HepG2 (cell line): Measurements from ENCODE around the gene GTF2A1. TPM values are rescaled to one million over a fixed set of nuclear protein-coding genes. Genes with fewer than 3 reads are reported as not detected.
A peak's percentile ranks its signal among the peaks of the same experiment; 100 is the strongest.

Source experiments
- ATRX ChIP-seq: sonication (generic); formaldehyde crosslinking; IDR thresholded peaks from 2 replicates; pipeline ENCODE4 v1.4.0; 2020; ENCODE audit warnings: missing genetic modification reagents, borderline replicate concordance
- FOXA1 ChIP-seq, 2 experiments: fragments of 450-650 bp in 1 of 2; sonication (generic) in 1 of 2; formaldehyde crosslinking in 1 of 2; IDR thresholded peaks; 2 replicates each; pipeline versions ENCODE4 v1.4.0 to v1.6.1; 2016 to 2020; ENCODE audit warnings: missing genetic modification reagents in 1 of 2
- HNRNPUL1 ChIP-seq: fragments of 200-400 bp; formaldehyde crosslinking; IDR thresholded peaks from 2 replicates; pipeline ENCODE4 v1.6.1; 2017; ENCODE audit warnings: low read depth, mild to moderate bottlenecking, low read length, moderate library complexity
- JUND ChIP-seq: sonication (generic); formaldehyde crosslinking; IDR thresholded peaks from 2 replicates; pipeline ENCODE4 v1.8.0; 2022; ENCODE audit warnings: mild to moderate bottlenecking, missing genetic modification reagents
- MXD4 ChIP-seq: IDR thresholded peaks from 2 replicates; pipeline ENCODE4 v1.6.1; 2016; ENCODE audit warnings: mild to moderate bottlenecking, missing biosample characterization, missing genetic modification reagents
- NFRKB ChIP-seq: fragments of 450-650 bp; IDR thresholded peaks from 2 replicates; pipeline ENCODE4 v1.6.1; 2017
- PCBP2 ChIP-seq: fragments of 200-400 bp; formaldehyde crosslinking; optimal IDR thresholded peaks from 2 replicates; pipeline ENCODE3; 2018; ENCODE audit warnings: low read length, low read depth; ENCODE audit not compliant: poor library complexity, severe bottlenecking
- PHF5A ChIP-seq: IDR thresholded peaks from one replicate; pipeline ENCODE4 v1.6.1; 2018; ENCODE audit warnings: low read depth, missing genetic modification reagents; ENCODE audit not compliant: unreplicated experiment
- SATB2 ChIP-seq: sonication (generic); formaldehyde crosslinking; IDR thresholded peaks from 2 replicates; pipeline ENCODE4 v1.5.0; 2020; ENCODE audit warnings: missing genetic modification reagents
- ZBTB38 ChIP-seq: sonication (generic); formaldehyde crosslinking; IDR thresholded peaks from 2 replicates; pipeline ENCODE4 v1.5.1; 2020; ENCODE audit warnings: mild to moderate bottlenecking, missing genetic modification reagents
- ZNF180 ChIP-seq: sonication (generic); formaldehyde crosslinking; IDR thresholded peaks from 2 replicates; pipeline ENCODE4 v1.4.0; 2020; ENCODE audit warnings: low read depth, missing genetic modification reagents, borderline replicate concordance
- ZNF543 ChIP-seq: sonication (generic); formaldehyde crosslinking; IDR thresholded peaks from 2 replicates; pipeline ENCODE4 v1.4.0; 2020; ENCODE audit warnings: mild to moderate bottlenecking, missing genetic modification reagents
- ZNF777 ChIP-seq: sonication (generic); formaldehyde crosslinking; IDR thresholded peaks from 2 replicates; pipeline ENCODE4 v1.4.0; 2020; ENCODE audit warnings: missing genetic modification reagents
- polyA plus RNA-seq, 8 experiments: library from polyadenylated mRNA; depleted of rRNA in 3 of 8; stranded (reverse) in 7 of 8; unstranded in 1 of 8; fragments of >200 nt; fragmentation: Illumina TruSeq in 4 of 8; extraction: Trizol in 4 of 8; gene quantifications; 2 replicates each; pipeline versions ENCODE4 v1.2.1 to v1.2.3, GENCODE V29; 2011 to 2016; ENCODE audit warnings: low read depth in 4 of 8, missing spikeins in 1 of 8, mixed read lengths in 1 of 8; ENCODE audit not compliant: insufficient read depth in 1 of 8
- total RNA-seq, 5 experiments: library from RNA; depleted of rRNA; stranded (reverse); fragments of >200 nt; fragmentation: Illumina TruSeq; extraction: Trizol; gene quantifications; 2 replicates each; pipeline ENCODE4 v1.2.3, GENCODE V29; 2016; ENCODE audit warnings: low read depth in 1 of 5
- TF ChIP-seq, protein P1 (sequence below): sonication (generic); formaldehyde crosslinking; IDR thresholded peaks from 2 replicates; pipeline ENCODE4 v1.5.1; 2020; ENCODE audit warnings: missing genetic modification reagents, mild to moderate bottlenecking, borderline replicate concordance
- TF ChIP-seq, protein P2 (sequence below): sonication (generic); formaldehyde crosslinking; IDR thresholded peaks from 2 replicates; pipeline ENCODE4 v1.5.0; 2020; ENCODE audit warnings: missing genetic modification reagents
- TF ChIP-seq, protein P3 (sequence below): sonication (generic); formaldehyde crosslinking; conservative IDR thresholded peaks from 2 replicates; pipeline ENCODE4 v1.8.0; 2022; ENCODE audit warnings: missing genetic modification reagents
- TF ChIP-seq, protein P4 (sequence below): sonication (generic); formaldehyde crosslinking; IDR thresholded peaks from 2 replicates; pipeline ENCODE4 v1.4.0; 2020; ENCODE audit warnings: missing genetic modification reagents
- TF ChIP-seq, protein P5 (sequence below): sonication (generic); formaldehyde crosslinking; conservative IDR thresholded peaks from 2 replicates; pipeline ENCODE4 v1.4.0; 2020; ENCODE audit warnings: missing genetic modification reagents
- TF ChIP-seq, protein P6 (sequence below): sonication (generic); formaldehyde crosslinking; IDR thresholded peaks from 2 replicates; pipeline ENCODE4 v1.5.1; 2020; ENCODE audit warnings: missing genetic modification reagents, mild to moderate bottlenecking, borderline replicate concordance
- TF ChIP-seq, protein P7 (sequence below): IDR thresholded peaks from 2 replicates; pipeline ENCODE4 v1.6.1; 2016; ENCODE audit warnings: mild to moderate bottlenecking

The GTF2A1 gene
- total and polyA plus RNA-seq, 2 of the 13 experiments (the other 11 are each of a cell fraction or from before 2014, with no cell fraction given) = 14.9 to 17.5 TPM

DNA sequence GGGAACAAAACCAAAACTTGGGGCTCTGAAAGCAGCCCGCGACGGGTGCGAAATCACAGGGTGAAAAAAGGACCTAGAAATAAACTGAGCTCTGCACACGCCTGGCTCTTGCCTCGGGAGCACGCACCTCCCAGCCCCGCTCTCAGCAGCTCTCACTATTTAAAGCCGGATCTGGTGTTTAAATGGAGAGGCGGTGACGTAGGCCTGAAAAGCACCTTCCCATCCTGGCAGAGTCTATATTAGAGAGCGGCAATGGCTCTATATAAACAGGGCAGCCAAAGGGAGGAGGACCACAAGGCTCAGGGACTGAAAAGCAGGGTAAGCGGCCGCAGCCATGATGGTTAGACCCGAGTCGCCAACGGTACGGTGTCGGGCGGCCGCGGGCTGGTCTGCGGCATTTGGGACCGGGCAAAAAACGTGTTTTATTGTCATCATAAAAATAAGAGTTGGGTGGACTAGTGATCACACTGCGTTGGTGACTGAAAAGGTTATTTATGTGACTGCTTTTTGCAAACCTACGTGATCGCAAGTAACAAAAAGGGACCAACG, 1.5 kb downstream of the GTF2A1 start (continued):
- TF ChIP-seq, protein P1, sequence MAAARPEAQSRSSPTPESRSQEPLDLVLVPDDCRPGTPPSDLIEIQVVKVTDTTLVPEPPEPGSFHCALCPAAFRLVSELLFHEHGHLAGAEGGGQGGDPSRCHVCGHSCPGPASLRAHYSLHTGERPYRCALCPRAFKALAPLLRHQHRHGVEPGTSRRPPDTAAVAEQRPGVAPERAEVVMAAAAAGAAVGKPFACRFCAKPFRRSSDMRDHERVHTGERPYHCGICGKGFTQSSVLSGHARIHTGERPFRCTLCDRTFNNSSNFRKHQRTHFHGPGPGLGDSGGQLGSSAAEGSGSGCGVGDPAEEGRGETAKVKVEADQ (CRISPR knock-in tag) = 0 out of 2 replicates have a peak, but pooled peaks have one; percentile 38
- TF ChIP-seq HNRNPUL1 (no peak), ATRX (CRISPR knock-in tag) (no peak), PCBP2 (no peak), MXD4 (CRISPR knock-in tag) (peak; percentile 63), PHF5A (CRISPR knock-in tag) (peak; percentile 59), SATB2 (no peak), NFRKB (peak; percentile 70; the same call in 1 of the 2 replicates), ZBTB38 (peak; percentile 62), ZNF180 (CRISPR knock-in tag) (no peak), ZNF777 (CRISPR knock-in tag) (no peak), JUND (CRISPR knock-in tag) (no peak), FOXA1 (IDR thresholded peaks at IDR 0.05) (no peak), FOXA1 (CRISPR knock-in tag; IDR thresholded peaks at IDR 0.05) (peak; percentile 76), ZNF543 (CRISPR knock-in tag) (peak; percentile 33; the same call in 1 of the 2 replicates)
- TF ChIP-seq, protein P2, sequence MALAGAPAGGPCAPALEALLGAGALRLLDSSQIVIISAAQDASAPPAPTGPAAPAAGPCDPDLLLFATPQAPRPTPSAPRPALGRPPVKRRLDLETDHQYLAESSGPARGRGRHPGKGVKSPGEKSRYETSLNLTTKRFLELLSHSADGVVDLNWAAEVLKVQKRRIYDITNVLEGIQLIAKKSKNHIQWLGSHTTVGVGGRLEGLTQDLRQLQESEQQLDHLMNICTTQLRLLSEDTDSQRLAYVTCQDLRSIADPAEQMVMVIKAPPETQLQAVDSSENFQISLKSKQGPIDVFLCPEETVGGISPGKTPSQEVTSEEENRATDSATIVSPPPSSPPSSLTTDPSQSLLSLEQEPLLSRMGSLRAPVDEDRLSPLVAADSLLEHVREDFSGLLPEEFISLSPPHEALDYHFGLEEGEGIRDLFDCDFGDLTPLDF = no peak
- TF ChIP-seq, protein P3, sequence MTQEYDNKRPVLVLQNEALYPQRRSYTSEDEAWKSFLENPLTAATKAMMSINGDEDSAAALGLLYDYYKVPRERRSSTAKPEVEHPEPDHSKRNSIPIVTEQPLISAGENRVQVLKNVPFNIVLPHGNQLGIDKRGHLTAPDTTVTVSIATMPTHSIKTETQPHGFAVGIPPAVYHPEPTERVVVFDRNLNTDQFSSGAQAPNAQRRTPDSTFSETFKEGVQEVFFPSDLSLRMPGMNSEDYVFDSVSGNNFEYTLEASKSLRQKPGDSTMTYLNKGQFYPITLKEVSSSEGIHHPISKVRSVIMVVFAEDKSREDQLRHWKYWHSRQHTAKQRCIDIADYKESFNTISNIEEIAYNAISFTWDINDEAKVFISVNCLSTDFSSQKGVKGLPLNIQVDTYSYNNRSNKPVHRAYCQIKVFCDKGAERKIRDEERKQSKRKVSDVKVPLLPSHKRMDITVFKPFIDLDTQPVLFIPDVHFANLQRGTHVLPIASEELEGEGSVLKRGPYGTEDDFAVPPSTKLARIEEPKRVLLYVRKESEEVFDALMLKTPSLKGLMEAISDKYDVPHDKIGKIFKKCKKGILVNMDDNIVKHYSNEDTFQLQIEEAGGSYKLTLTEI (CRISPR knock-in tag) = no peak
- TF ChIP-seq, protein P4, sequence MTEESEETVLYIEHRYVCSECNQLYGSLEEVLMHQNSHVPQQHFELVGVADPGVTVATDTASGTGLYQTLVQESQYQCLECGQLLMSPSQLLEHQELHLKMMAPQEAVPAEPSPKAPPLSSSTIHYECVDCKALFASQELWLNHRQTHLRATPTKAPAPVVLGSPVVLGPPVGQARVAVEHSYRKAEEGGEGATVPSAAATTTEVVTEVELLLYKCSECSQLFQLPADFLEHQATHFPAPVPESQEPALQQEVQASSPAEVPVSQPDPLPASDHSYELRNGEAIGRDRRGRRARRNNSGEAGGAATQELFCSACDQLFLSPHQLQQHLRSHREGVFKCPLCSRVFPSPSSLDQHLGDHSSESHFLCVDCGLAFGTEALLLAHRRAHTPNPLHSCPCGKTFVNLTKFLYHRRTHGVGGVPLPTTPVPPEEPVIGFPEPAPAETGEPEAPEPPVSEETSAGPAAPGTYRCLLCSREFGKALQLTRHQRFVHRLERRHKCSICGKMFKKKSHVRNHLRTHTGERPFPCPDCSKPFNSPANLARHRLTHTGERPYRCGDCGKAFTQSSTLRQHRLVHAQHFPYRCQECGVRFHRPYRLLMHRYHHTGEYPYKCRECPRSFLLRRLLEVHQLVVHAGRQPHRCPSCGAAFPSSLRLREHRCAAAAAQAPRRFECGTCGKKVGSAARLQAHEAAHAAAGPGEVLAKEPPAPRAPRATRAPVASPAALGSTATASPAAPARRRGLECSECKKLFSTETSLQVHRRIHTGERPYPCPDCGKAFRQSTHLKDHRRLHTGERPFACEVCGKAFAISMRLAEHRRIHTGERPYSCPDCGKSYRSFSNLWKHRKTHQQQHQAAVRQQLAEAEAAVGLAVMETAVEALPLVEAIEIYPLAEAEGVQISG = peak; percentile 65
- TF ChIP-seq, protein P5, sequence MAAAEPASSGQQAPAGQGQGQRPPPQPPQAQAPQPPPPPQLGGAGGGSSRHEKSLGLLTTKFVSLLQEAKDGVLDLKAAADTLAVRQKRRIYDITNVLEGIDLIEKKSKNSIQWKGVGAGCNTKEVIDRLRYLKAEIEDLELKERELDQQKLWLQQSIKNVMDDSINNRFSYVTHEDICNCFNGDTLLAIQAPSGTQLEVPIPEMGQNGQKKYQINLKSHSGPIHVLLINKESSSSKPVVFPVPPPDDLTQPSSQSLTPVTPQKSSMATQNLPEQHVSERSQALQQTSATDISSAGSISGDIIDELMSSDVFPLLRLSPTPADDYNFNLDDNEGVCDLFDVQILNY (CRISPR knock-in tag) = 0 out of 2 replicates have a peak, but pooled peaks have one; percentile 30
- TF ChIP-seq, protein P6, sequence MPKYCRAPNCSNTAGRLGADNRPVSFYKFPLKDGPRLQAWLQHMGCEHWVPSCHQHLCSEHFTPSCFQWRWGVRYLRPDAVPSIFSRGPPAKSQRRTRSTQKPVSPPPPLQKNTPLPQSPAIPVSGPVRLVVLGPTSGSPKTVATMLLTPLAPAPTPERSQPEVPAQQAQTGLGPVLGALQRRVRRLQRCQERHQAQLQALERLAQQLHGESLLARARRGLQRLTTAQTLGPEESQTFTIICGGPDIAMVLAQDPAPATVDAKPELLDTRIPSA = no peak
- TF ChIP-seq, protein P7, sequence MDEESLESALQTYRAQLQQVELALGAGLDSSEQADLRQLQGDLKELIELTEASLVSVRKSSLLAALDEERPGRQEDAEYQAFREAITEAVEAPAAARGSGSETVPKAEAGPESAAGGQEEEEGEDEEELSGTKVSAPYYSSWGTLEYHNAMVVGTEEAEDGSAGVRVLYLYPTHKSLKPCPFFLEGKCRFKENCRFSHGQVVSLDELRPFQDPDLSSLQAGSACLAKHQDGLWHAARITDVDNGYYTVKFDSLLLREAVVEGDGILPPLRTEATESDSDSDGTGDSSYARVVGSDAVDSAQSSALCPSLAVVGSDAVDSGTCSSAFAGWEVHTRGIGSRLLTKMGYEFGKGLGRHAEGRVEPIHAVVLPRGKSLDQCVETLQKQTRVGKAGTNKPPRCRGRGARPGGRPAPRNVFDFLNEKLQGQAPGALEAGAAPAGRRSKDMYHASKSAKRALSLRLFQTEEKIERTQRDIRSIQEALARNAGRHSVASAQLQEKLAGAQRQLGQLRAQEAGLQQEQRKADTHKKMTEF (CRISPR knock-in tag) = peak; percentile 90
